ENCODE measurements around the gene CBY3.
"Not testable (repeated sequence)": the region's sequence is repeated elsewhere in the genome, so short reads cannot be mapped to it uniquely, and the experiment has no call there.

CBY3 gene

DNA sequence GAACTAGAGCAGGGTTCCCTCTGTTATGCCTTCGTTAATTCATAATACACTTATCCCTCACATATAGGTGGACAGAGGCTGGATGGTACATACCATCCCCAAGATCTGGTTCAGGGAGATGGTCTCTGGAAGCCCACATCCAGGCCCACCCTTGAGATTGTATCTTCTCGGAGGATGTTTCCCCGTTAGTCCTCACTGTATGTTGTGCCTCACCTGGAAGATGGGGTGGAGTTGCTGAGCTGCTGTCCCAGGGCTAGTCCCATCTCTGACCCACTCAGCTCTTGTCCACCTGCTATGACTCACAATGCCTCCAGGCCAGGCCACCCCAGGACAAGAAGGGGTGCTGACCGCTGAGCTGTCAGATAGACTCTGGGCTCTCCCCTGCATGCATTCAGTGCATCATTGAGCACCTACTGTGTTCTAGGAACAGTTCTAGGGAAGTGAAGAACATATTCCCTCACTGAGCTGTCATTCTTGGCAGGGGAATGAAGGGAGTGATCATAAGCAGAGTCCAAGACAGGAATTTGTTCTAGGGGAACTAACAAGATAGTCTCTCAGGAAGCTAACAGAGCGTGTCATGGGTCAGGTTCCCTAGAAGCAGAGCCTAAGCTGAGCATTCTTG, at the start of gene CBY3:
TSS of gene CBY3 (minus strand) at position 255 of the 622 bp plus-strand sequence. CDS start at position 139, 116 bp downstream.
- DNase-seq, result no peak

GRCh38 chr5:179730356-179730755, 49.5 kb upstream of the CBY3 start:
- DNase-seq, result no peak

DNA sequence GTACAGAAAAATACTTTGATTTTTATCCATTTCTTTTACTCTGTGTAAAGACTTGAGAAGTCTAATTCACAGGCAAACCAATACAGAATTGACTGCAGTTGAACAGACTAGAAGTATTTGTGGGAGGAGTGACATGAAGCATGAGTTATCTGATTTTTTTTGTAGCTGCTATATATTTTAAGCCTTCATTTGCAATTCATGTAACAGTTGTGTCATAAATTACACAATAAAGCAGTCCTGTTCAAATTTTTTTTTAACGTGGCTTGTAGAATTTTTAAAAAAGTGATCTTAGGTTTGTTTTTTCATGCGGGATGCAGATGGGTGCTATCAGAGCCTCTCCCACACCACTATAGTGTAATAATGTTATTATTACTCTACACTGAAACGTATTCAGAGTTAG, 48.9 kb upstream of the CBY3 start:
- DNase-seq, result no peak

DNA sequence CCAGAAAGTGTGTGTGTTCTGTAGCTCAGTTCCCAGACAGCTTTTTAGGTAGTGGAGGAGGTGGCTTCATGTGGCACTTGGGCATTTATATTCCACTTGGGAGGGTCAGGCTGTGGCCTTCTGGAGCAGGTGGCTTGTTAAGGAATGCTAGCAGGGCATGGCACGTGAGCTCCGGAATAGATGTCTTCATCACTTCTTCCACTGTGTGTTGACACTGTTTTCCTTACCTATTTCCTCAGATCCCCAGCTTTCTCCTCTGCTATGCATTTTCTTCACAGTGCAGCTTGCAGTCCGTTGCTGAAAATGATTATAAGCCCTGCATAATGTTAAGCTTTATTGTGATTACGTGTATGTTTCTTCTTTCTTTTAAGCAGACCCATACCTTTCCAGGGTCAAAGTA, 48.5 kb upstream of the CBY3 start:
- DNase-seq, result no peak

DNA sequence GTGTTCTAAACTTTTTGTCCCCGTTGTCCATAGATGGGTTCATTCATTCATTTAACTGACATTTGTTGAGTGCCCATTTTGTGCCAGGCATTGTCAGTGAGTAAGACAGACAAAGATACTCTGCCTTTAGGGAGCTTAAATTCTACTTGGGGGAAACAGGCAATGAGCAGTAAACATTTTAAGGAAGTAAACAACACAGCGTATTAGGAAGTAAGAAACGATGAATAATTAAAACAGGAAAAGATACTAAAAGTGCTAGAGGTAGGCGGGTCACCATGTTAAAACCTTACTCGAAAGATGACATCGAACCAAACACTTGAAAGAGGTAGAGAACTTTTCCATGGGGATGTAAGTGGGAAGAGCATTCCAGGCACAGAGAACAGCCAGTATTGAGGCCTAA, 46.3 kb upstream of the CBY3 start:
- no peak for DNase-seq

- no peak for DNase-seq
Measured at GRCh38 chr5:179724163-179724562, 43.3 kb upstream of the CBY3 start.

- DNase-seq, result no peak
Measured at GRCh38 chr5:179720222-179720621, 39.4 kb upstream of the CBY3 start.

DNA sequence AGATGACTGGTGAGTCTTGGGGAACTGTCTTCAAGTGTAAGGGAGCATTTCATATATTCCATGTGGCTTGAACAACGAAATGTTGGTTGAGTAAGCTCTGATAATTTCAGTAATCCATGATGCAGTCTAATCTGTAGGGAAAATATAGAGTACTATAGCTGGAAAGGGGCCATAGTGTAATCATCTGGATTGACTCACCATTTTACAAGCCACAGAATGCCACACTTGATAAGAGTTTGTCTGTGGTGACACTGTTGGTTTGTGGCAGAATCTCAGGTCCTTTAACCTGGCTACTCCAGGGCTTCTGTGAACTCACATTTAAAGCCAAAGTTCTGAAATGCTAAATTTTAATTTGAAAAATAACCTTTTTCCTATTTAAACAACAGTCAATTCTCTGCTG, 35.5 kb upstream of the CBY3 start:
- DNase-seq, result no peak

DNA sequence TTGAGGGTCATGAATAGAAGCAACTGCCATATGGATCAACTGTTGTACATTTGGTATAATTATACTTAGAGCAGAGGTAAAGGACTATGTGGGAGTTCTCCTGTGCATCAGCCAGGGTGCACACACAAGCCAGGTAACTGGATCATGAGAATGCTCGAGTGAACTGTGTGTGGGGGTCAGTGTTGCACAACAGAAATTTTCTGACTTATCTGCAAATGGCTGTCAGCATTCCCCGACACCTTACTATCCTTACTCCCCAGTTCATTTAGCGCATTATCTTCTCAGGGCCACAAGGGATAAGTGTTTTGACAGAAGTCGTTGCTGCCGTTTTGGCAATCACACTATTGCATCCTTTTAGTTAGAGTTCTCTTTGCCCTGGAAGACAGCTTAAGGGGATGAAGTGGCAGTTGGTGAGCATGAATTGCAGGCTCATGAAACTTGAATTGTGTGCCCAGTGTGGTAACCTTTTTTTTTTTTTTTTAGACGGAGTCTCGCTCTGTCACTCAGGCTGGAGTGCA, 19.6 kb upstream of the CBY3 start:
- DNase-seq, result no peak

GRCh38 chr5:179699616-179700237, 18.9 kb upstream of the CBY3 start:
- peak; percentile 47 for DNase-seq

DNA sequence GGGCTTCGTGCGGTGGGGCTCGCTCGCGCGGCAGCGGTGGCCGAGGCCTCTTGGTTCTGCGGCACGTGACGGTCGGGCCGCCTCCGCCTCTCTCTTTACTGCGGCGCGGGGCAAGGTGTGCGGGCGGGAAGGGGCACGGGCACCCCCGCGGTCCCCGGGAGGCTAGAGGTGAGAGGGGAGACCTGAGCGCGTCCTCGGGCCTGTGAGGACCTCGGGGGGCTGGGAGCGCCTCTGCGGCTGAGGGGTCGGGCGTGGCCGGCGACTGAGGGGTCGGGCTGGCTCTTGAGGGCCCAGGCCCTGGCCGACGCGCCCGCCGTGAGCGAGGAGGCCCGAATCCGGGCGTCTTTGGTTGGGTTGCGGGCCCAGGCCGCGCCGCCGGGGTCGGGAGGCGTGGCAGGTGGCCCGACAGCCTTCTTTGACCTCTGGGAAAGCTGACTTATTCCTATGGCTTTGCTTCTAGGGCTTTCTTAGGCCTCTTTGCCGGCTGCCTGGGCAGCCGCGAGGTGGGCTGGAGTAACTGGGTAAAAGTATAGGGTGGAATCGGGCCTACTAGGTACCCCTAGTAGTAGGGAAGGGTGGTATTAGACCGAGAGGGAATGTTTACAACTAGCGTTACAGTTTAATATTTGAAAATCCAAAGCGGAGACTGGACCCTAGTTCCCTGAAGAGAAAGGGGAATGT, 18.2 kb upstream of the CBY3 start, which contains the start of gene CANX:
TSS of gene CANX (plus strand) at position 33 of the 681 bp plus-strand sequence. CDS start 6,715 bp downstream, outside the sequence.
- DNase-seq, result no peak

DNA sequence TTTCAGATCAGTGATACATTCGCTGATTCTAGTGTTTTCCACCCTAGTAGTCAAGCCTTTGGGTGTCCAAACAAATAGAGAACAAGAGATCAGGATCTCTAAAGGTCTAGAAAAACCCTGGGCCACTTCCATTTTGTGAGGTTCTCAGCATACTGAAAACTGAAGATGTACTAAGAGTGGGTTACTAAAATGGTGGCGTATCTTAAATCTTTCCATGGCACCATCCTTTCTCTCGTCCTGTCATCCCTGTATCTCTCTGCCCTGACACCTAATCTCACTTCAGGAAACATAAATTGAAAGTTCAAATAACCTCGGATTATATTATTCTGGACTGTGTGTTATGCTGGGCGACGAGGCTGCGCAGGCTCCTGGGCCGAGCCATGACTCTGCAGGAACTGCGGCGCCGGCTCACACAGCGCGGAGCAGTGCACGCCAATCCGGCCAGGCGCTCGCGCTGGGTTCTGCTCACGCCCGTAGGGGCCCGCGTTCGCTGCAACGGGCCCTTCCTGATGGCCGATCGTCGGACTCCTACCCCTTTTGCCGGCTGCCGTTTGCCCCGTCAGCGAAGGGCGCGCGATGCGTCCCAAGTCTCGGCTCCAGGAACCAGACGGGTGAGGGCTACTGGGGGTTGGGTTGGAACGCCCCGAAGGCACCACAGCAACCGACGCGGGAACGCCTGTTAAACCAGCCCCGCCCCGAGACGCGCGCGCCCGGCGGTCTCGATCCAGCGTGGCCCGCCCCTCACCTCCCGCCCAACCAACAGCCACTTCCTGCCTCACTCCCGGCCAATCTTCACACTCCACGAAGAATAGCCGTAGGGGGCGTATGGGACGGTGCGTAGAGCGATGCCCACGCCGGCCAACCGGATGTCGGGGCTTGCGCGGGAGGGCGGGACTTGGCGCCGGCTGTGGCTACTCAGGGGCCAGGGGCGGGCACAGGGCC, 17.4 kb upstream of the CBY3 start:
- peak; percentile 99 for DNase-seq

DNA sequence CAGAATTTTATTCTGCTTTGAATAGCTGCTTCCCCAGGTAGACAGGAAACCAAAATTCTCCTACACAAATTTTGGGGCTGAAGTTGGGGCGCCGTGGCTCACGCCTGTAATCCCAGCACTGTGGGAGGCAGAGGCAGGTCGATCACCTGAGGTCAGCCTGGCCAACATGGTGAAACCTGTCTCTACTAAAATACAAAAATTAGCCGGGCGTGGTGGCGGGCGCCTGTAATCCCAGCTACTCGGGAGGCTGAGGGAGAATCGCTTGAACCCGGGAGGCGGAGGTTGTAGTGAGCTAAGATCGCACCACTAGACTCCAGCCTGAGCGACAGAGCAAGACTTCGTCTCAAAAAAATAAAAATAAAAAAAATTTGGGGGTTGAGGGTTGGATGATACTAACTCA, 16.7 kb upstream of the CBY3 start:
- DNase-seq, result not testable (repeated sequence)

DNA sequence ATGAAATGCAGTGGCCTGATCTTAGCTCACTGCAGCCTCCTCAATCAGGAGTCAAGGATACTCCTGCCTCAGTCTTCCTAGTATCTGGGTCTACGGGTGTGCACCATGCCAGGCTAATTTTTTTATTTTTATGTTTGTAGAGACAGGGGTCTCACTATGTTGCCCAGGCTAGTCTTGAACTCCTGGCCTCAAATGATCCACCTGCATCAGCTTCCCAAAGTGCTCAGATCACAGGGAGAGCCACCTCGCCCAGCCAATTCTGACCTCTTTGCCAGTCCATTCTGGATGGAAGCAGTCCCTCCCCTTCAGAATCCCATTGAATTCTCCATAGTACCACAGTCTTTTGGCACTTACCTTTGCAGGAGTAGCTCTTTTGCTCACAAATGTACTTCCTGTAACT, 16.3 kb upstream of the CBY3 start:
- DNase-seq, result no peak

DNA sequence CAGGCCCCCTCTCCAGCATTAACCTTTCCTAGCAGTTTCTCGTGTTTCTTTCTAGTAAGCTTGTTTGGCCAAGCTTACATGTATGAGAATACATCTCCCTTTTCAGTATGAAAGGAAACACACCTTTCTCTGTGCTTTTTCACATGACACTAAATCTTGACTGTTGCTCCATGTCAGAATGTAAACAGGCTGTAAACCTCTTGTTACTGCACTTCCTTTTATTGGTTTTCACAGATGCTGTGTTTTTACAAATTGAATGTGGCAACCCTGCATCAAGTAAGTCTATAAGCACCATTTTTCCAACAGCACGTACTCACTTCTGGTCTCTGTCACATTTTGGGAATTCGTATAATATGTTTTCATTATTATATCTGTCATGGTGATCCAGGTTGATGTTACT, 15.8 kb upstream of the CBY3 start:
- no peak for DNase-seq

- no peak for DNase-seq
Measured at GRCh38 chr5:179694561-179694960, 13.7 kb upstream of the CBY3 start.

GRCh38 chr5:179689212-179689611, 8.4 kb upstream of the CBY3 start:
- not testable (repeated sequence) for DNase-seq

GRCh38 chr5:179680014-179680779, 637 bp downstream of the CBY3 start:
- DNase-seq, result no peak

- DNase-seq, result peak; percentile 75
Measured at GRCh38 chr5:179679014-179679674, 1.7 kb downstream of the CBY3 start.

GRCh38 chr5:179678223-179679013, 2.4 kb downstream of the CBY3 start:
- peak; percentile 94 for DNase-seq

- no peak for DNase-seq
Measured at GRCh38 chr5:179668391-179668790, 12.4 kb downstream of the CBY3 start.
